Panc1 (cell line): Measurements from ENCODE around the gene IGFBP5. TPM values are rescaled to one million over a fixed set of nuclear protein-coding genes. Genes with fewer than 3 reads are reported as not detected.

Experiments used
- ATAC-seq: fragments of 200-7000 bp; cut with Tn5 transposase; 2 replicates; pipeline ENCODE4 v1.9.1; 2020; ENCODE audit warnings: mild to moderate bottlenecking, moderate library complexity
- BruUV-seq: library from RNA; stranded (reverse); fragments of 400-500 nt; replicated peaks from 2 replicates; lab custom pipeline; 2021; lab: Mats Ljungman, UMichigan
- CTCF ChIA-PET: fragments of 300-600 bp; sonication (Branson Sonifier 250); formaldehyde crosslinking; loops from one replicate; lab custom pipeline; 2022; ENCODE audit warnings: antibody characterized with exemption; lab: Charles Lee
- POLR2A ChIA-PET: fragments of 300-600 bp; sonication (Branson Sonifier 250); formaldehyde crosslinking; loops from one replicate; lab custom pipeline; 2022; ENCODE audit warnings: antibody characterized with exemption; lab: Charles Lee
- DNase-seq: peaks from one replicate; pipeline ENCODE4 v3.0.0-alpha.2; 2010; ENCODE audit warnings: low read depth, low spot score
- H3K27ac ChIP-seq: 2 replicates; pipeline ENCODE4 v1.5.1; 2011; ENCODE audit warnings: mild to moderate bottlenecking, low read length, inconsistent platforms
- H3K27me3 ChIP-seq: fragments of 200-500 bp; sonication (Bioruptor generic); 2 replicates; pipeline ENCODE4 v1.6.0; 2014; ENCODE audit warnings: low read length, inconsistent platforms; ENCODE audit not compliant: control insufficient read depth, insufficient read depth
- H3K36me3 ChIP-seq: fragments of 200-500 bp; sonication (Bioruptor generic); 2 replicates; pipeline ENCODE4 v1.5.1; 2014; ENCODE audit warnings: inconsistent platforms, mild to moderate bottlenecking, low read length, moderate library complexity; ENCODE audit not compliant: control insufficient read depth, insufficient read depth
- H3K4me1 ChIP-seq: 2 replicates; pipeline ENCODE4 v1.5.1; 2011; ENCODE audit warnings: inconsistent platforms, mild to moderate bottlenecking, low read length, moderate library complexity; ENCODE audit not compliant: control insufficient read depth, insufficient read depth
- H3K4me3 ChIP-seq, 2 experiments: 2 replicates each; pipeline ENCODE4 v1.5.1; 2011 to 2012; ENCODE audit warnings: low read depth in 2 of 2, low read length in 2 of 2, mild to moderate bottlenecking in 2 of 2, inconsistent platforms in 1 of 2, moderate library complexity in 1 of 2
- H3K9me3 ChIP-seq: fragments of 200-500 bp; sonication (Bioruptor generic); 2 replicates; pipeline ENCODE4 v1.5.1; 2014; ENCODE audit warnings: low read depth, mild to moderate bottlenecking, inconsistent platforms, low read length, moderate library complexity; ENCODE audit not compliant: control insufficient read depth, insufficient read depth
- CTCF ChIP-seq: fragments of 450-650 bp; IDR thresholded peaks from 2 replicates; pipeline ENCODE4 v1.5.1; 2017; ENCODE audit warnings: mild to moderate bottlenecking
- POLR2AphosphoS5 ChIP-seq: IDR thresholded peaks from 2 replicates; pipeline ENCODE4 v1.6.1; 2012; ENCODE audit warnings: mild to moderate bottlenecking, low read depth, low read length, moderate library complexity
- REST ChIP-seq, 2 experiments: IDR thresholded peaks; 2 replicates each; pipeline ENCODE4 v1.6.1; 2011 to 2012; ENCODE audit warnings: low read depth in 2 of 2, control low read depth in 1 of 2, low read length in 1 of 2, mild to moderate bottlenecking in 1 of 2, moderate library complexity in 1 of 2; ENCODE audit not compliant: insufficient read depth in 1 of 2
- SIN3A ChIP-seq: IDR thresholded peaks from 2 replicates; pipeline ENCODE4 v1.6.1; 2012; ENCODE audit warnings: low read depth, mild to moderate bottlenecking, low read length, moderate library complexity, borderline replicate concordance; ENCODE audit not compliant: insufficient read depth
- TCF7L2 ChIP-seq: IDR thresholded peaks from 2 replicates; pipeline ENCODE4 v1.6.1; 2011; ENCODE audit warnings: mild to moderate bottlenecking, low read depth, low read length, inconsistent platforms
- in situ Hi-C: cut with HindIII; loops from 2 replicates; pipeline ENCODE4 v1.10.0; 2016; ENCODE audit warnings: low sequenced_read_pairs, low pct_unique_long_range_greater_than_20kb
- intact Hi-C: fragments of 100-400 bp; cut with micrococcal nuclease; formaldehyde crosslinking; loops from one replicate; pipeline ENCODE4 v1.10.0; 2022; ENCODE audit not compliant: unreplicated experiment
- total RNA-seq: library from RNA; stranded (reverse); gene quantifications from one replicate; pipeline ENCODE4 v1.2.1, GENCODE V29; 2021; ENCODE audit not compliant: unreplicated experiment

IGFBP5 gene
- total RNA-seq, 1 experiment from 2014 or later = 1.9 TPM

DNA sequence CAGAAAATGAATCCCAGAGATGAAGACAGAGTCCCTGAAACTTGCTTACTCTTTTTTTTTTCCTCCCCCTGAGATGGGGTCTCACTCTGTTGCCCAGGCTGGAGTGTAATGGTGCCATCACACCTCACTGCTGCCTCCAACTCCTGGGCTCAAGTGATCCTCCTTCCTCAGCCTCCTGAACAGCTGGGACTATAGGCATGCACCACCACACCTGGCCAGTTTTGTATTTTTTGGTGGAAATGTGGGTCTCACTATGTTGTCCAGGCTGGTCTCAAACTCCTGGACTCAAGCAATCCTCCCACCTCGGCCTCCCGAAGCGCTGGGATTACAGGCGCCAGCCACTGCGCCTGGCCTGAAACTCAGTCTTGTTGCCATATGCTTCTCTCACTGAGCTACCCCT is 34.3 kb downstream of the IGFBP5 start:
- CTCF ChIA-PET = no interaction called here
- no TSS peak for BruUV-seq
- no peaks in the 10 kb centered on the region for H3K9me3 ChIP-seq
- H3K4me1 ChIP-seq = no peaks in the 10 kb centered on the region
- TF ChIP-seq REST (IDR thresholded peaks at IDR 0.05; ENCODE audit: insufficient read depth in 1 of 2, low read depth in 2 of 2, low read length in 1 of 2) (no peak), TCF7L2 (no peak)
- H3K27me3 ChIP-seq = no peaks in the 10 kb centered on the region
- intact Hi-C loops = no loop called here
- no peak overlapping the region for H3K27ac ChIP-seq
- no peak for ATAC-seq
- POLR2A ChIA-PET = no interaction called here
- in situ Hi-C loops = no loop called here
- H3K4me3 ChIP-seq = no peak overlapping the region
- DNase-seq = no peak
- no peaks in the 10 kb centered on the region for H3K36me3 ChIP-seq

- H3K27me3 ChIP-seq = no peaks in the 10 kb centered on the region
- H3K36me3 ChIP-seq = no peaks in the 10 kb centered on the region
- no TSS peak for BruUV-seq
- no peak for TF ChIP-seq SIN3A
- TF ChIP-seq POLR2AphosphoS5 = no peak
- TF ChIP-seq TCF7L2 = no peak
- TF ChIP-seq CTCF = no peak
- TF ChIP-seq REST (IDR thresholded peaks at IDR 0.05; ENCODE audit: insufficient read depth in 1 of 2, low read depth in 2 of 2, low read length in 1 of 2) = no peak
- H3K4me1 ChIP-seq = no peaks in the 10 kb centered on the region
- in situ Hi-C loops = no loop called here
- POLR2A ChIA-PET = no interaction called here
- no peaks in the 10 kb centered on the region for H3K9me3 ChIP-seq
- CTCF ChIA-PET = no interaction called here
- DNase-seq (no peak), ATAC-seq (no peak)
- H3K4me3 ChIP-seq = no peak overlapping the region
- H3K27ac ChIP-seq = no peak overlapping the region
- intact Hi-C loops = no loop called here
These were observed 34.9 kb downstream of the IGFBP5 start for GRCh38 chr2:216660496-216660895.
